Nucleus accumbens (tissue), 56 donors: ENCODE data around the gene UCK2.

ENCODE experiments used
- DNase-seq, 56 donors: peaks; one replicate each; lab custom pipeline; 2025; lab: John Stamatoyannopoulos, UW

UCK2 gene

GRCh38 chr1:165928075-165928731 is 100.8 kb downstream of the UCK2 start:
- peak in 23 of 56 donors; percentile 2 to 76 (median 23) for DNase-seq

- DNase-seq, result no peak
These were observed 103.5 kb downstream of the UCK2 start for GRCh38 chr1:165930961-165931360.

GRCh38 chr1:165933446-165934170 is 106.2 kb downstream of the UCK2 start:
- DNase-seq, result no peak

GRCh38 chr1:165936542-165936941 is 109.1 kb downstream of the UCK2 start:
- no peak for DNase-seq

- DNase-seq, result no peak
These were observed 110.4 kb downstream of the UCK2 start for GRCh38 chr1:165937829-165938228.

GRCh38 chr1:165938844-165939243 is 111.4 kb downstream of the UCK2 start:
- no peak for DNase-seq

- no peak for DNase-seq
These were observed 114.1 kb downstream of the UCK2 start for GRCh38 chr1:165941531-165941930.

- no peak for DNase-seq
These were observed 114.6 kb downstream of the UCK2 start for GRCh38 chr1:165942062-165942461.

GRCh38 chr1:165942927-165943597 is 115.6 kb downstream of the UCK2 start:
- DNase-seq, result no peak

GRCh38 chr1:165945911-165946310 is 118.5 kb downstream of the UCK2 start:
- DNase-seq, result no peak

GRCh38 chr1:165947797-165948455 is 120.5 kb downstream of the UCK2 start:
- DNase-seq, result no peak

GRCh38 chr1:165949335-165950130 is 122.1 kb downstream of the UCK2 start:
- no peak for DNase-seq

GRCh38 chr1:165954940-165955339 is 127.5 kb downstream of the UCK2 start:
- DNase-seq, result no peak

GRCh38 chr1:165958306-165958705 is 130.9 kb downstream of the UCK2 start:
- DNase-seq, result no peak

GRCh38 chr1:165960136-165960535 is 132.7 kb downstream of the UCK2 start:
- DNase-seq, result peak in 6 of 56 donors; percentile 3 to 19 (median 12)

GRCh38 chr1:165960881-165961280 is 133.5 kb downstream of the UCK2 start:
- DNase-seq, result peak in 25 of 56 donors; percentile 5 to 63 (median 17)
